NOMO-1 treated with dmso at 0.1 percent for 144 hours (cell line): Measurements from ENCODE around the gene BPIFB6.

Source experiments
- DNase-seq: peaks from one replicate; lab custom pipeline; 2025; ENCODE audit not compliant: unreplicated experiment; lab: John Stamatoyannopoulos, UW

The BPIFB6 gene

GRCh38 chr20:33015700-33016580 lies 15.5 kb upstream of the BPIFB6 start:
- no peak for DNase-seq

DNA sequence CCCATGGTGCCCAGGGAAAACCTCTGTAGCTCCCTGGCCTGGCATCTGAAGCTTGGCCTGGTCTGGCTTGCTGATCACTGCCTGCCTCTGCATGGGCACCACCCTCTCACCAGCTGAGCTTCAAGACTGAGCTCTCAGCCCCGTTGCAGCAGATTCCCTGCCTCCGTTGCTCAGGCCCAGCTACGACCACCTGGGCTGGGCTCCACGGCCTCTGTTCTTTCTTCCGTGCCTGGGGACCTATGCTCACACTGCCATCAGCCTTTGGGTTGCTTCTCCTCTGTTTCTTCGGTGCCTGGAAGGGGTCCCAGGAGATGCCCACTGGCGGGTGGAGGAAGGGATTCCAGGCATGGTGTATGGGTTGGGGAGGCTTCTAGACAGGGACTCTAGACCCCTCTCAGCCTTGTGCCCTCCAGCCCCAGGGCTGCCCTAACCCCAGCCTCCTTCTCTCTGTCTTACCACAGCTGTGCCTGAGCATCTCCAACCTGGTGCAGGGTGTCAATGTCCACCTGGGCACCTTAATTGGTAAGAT lies 14.8 kb upstream of the BPIFB6 start:
- no peak for DNase-seq

DNA sequence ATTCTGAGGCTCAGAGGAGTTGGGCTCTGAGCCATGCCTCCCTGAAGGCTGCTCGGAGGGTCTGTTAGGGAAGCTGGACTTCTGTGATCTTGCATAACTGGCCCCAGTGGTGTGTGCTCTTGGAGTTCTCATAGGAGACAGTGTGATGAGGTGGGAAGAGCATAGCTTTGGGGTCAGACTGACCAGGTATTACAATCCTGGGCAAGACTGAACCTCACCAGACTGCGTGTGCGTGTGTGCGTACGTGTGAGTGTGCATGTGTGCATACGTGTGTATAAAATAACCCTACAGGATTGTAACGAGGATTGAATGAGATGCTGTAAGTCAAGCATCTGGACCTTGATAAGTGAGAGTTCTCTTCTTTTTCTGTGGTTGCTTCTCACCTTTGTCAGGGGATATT lies 13.9 kb upstream of the BPIFB6 start:
- no peak for DNase-seq

DNA sequence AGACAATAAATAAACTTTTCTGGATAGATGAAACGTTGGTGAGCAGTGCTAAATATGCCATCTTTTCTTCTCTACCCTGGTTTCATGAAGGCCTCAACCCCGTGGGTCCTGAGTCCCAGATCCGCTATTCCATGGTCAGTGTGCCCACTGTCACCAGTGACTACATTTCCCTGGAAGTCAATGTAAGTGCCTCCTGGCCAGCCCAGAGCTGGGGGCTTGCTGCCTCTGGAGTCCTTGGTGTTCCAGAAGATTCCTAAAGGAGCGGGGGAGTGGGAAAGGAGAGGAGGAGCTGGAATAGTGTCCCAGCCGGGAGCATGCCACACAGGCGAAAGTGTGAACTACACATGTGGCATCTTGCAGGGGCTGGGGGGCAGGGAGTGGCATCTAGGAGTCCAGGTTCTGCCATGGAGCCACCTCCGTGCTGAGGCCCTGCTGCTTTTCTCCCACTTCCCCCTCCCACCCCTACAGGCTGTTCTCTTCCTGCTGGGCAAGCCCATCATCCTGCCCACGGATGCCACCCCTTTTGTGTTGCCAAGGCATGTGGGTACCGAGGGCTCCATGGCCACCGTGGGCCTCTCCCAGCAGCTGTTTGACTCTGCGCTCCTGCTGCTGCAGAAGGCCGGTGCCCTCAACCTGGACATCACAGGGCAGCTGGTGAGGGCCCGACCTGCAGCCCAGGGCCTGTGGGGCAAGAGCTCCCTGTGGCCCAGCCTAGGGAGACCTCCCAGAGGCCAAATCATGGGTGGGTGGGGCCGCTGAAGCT lies 13.1 kb upstream of the BPIFB6 start:
- no peak for DNase-seq

- DNase-seq, result no peak
Observed at GRCh38 chr20:33019465-33020277, 11.8 kb upstream of the BPIFB6 start.

- DNase-seq, result no peak
Observed at GRCh38 chr20:33020278-33021161, 10.9 kb upstream of the BPIFB6 start.

GRCh38 chr20:33021879-33022278 lies 9.6 kb upstream of the BPIFB6 start:
- DNase-seq, result no peak

DNA sequence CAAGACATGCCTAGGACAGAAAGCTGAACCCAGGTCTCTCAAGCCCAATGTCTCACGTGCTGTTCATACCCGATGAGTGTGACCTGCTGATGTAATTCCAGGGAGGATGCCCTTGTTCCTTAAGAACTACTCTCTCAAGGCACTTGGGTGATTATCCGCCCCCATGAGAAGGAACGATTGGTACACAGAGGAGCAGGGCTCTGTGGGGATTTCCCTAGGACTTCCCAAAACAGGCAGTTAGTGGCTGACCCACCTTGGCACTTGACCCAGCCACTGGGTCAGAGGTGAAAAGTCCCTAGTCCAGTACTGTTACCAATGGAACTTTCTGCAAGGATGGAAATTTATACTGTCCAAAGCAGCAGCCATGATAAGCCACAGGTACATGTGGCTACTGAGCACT lies 9.2 kb upstream of the BPIFB6 start:
- no peak for DNase-seq

GRCh38 chr20:33022694-33023438 lies 8.6 kb upstream of the BPIFB6 start:
- DNase-seq, result no peak

DNA sequence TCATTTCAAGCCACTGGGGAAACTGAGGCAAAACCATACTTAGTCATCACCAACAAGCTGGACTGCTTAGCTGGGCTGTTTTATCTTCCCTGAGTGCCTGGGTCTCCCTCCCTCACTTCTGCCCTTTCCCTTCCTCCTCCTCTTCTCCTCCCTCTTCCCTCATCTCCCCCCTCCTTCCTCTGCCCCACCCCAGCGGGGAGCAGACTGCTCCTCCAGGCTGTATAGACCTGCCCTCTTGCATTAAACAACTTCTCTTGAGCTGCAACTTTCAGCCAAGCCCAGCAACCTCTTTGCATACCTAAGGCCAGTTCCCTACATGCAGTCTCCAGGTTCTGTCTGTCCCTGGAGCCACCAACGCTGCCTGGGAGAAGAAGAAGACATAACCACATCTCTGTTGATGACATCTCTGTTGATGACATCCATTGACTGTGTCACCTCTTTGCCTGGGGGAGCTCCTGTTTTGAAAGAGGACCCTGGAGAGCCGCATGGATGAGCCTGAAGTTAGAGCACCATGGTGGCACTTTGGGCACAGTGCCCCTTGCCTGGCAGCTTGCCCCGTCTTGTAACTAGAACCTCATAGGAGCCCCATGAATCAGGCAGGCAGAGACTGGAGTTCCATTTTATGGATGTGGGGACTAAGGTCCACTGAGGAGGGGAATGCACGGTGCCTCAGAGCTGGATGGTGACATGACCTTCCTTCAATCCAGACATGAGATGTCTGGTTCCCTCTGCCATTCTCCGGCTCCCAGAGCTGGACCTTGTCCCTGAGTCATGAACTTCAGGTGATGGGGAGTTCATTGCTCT lies 7.8 kb upstream of the BPIFB6 start:
- DNase-seq, result no peak

GRCh38 chr20:33024243-33024560 lies 7.2 kb upstream of the BPIFB6 start:
- no peak for DNase-seq

- DNase-seq, result no peak
Observed at GRCh38 chr20:33024609-33025317, 6.7 kb upstream of the BPIFB6 start.

DNA sequence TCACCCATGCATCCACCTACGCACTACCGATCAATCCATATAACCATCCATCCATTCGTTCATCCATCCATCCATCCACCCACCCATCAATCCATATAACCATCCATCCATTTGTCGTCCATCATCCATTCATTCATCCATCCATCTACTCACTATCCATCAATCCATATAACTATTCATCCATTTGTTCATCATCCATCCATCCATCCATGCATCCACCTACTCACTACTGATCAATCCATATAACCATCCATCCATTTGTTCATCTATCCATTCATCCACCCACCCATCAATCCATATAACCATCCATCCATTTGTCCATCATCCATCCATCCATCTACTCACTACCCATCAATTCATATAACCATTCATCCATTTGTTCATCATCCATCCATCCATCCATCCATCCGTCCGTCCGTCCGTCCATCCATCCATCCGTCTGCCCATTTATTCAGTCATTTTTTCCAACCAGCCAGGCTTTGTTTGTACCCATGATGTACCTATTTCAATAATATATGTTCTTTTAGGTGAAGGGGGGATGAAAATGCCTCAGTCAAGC lies 6.1 kb upstream of the BPIFB6 start:
- no peak for DNase-seq

- DNase-seq, result no peak
Observed at GRCh38 chr20:33026072-33026778, 5.2 kb upstream of the BPIFB6 start.

- DNase-seq, result no peak
Observed at GRCh38 chr20:33026779-33027759, 4.4 kb upstream of the BPIFB6 start.
